GM23248 (cell line): ENCODE results near the gene PCDHB12. TPM values are rescaled to one million over a fixed set of nuclear protein-coding genes. Genes with fewer than 3 reads are reported as not detected.
A peak's percentile ranks its signal among the peaks of the same experiment; 100 is the strongest.
"Not testable (repeated sequence)": the region's sequence is repeated elsewhere in the genome, so short reads cannot be mapped to it uniquely, and the experiment has no call there.

Experiments
- DNase-seq: peaks from one replicate; pipeline ENCODE4 v3.0.0-alpha.2; 2015
- H2AFZ ChIP-seq: fragments of 200-600 bp; sonication (generic); 2 replicates; pipeline ENCODE4 v1.6.1; 2016; ENCODE audit warnings: antibody characterized with exemption
- H3F3A ChIP-seq: fragments of 200-600 bp; sonication (generic); 2 replicates; pipeline ENCODE4 v1.6.1; 2016; ENCODE audit warnings: mild to moderate bottlenecking, antibody characterized with exemption, mixed run types; ENCODE audit not compliant: insufficient read depth
- H3K27ac ChIP-seq: fragments of 200-600 bp; sonication (generic); 2 replicates; pipeline ENCODE4 v1.5.1; 2016; ENCODE audit warnings: mild to moderate bottlenecking
- H3K27me3 ChIP-seq: fragments of 200-600 bp; sonication (generic); replicated peaks from 2 replicates; pipeline ENCODE4 v1.6.1; 2016; ENCODE audit warnings: mild to moderate bottlenecking; ENCODE audit not compliant: insufficient read depth
- H3K36me3 ChIP-seq: fragments of 200-600 bp; sonication (generic); 2 replicates; pipeline ENCODE4 v1.6.1; 2016; ENCODE audit warnings: low read depth, mild to moderate bottlenecking
- H3K4me1 ChIP-seq: fragments of 200-600 bp; sonication (generic); 2 replicates; pipeline ENCODE4 v1.6.1; 2016; ENCODE audit warnings: mild to moderate bottlenecking; ENCODE audit not compliant: insufficient read depth
- H3K4me2 ChIP-seq: fragments of 200-600 bp; sonication (generic); one replicate; pipeline ENCODE4 v1.6.1; 2016; ENCODE audit warnings: mild to moderate bottlenecking; ENCODE audit not compliant: unreplicated experiment
- H3K4me3 ChIP-seq: fragments of 200-600 bp; sonication (generic); 2 replicates; pipeline ENCODE4 v1.5.1; 2016; ENCODE audit warnings: mild to moderate bottlenecking
- H3K79me2 ChIP-seq: fragments of 200-600 bp; sonication (generic); 2 replicates; pipeline ENCODE4 v1.6.1; 2016; ENCODE audit warnings: mild to moderate bottlenecking; ENCODE audit not compliant: insufficient read depth
- H3K9ac ChIP-seq: fragments of 200-600 bp; sonication (generic); 2 replicates; pipeline ENCODE4 v1.6.1; 2016; ENCODE audit warnings: mild to moderate bottlenecking
- H3K9me2 ChIP-seq: fragments of 200-600 bp; sonication (generic); 2 replicates; pipeline ENCODE4 v1.6.1; 2016; ENCODE audit warnings: mixed run types, mild to moderate bottlenecking, moderate library complexity; ENCODE audit not compliant: insufficient read depth
- H3K9me3 ChIP-seq: fragments of 200-600 bp; sonication (generic); one replicate; pipeline ENCODE4 v1.6.1; 2017; ENCODE audit warnings: low read depth
- H4K20me1 ChIP-seq: fragments of 200-600 bp; sonication (generic); 2 replicates; pipeline ENCODE4 v1.6.0; 2016; ENCODE audit not compliant: insufficient read depth
- EZH2 ChIP-seq: fragments of 200-600 bp; sonication (generic); IDR thresholded peaks from 2 replicates; pipeline ENCODE4 v1.6.1; 2018; ENCODE audit warnings: antibody characterized with exemption, mild to moderate bottlenecking; ENCODE audit not compliant: insufficient read depth, poor library complexity, severe bottlenecking
- EZH2phosphoT487 ChIP-seq: fragments of 200-600 bp; sonication (generic); IDR thresholded peaks from 2 replicates; pipeline ENCODE4 v1.6.1; 2018; ENCODE audit warnings: antibody characterized with exemption, moderate library complexity, mild to moderate bottlenecking, low read depth; ENCODE audit not compliant: insufficient read depth
- WGBS, 2 experiments: methylation state at CpG; one replicate each; pipeline ENCODE4 v1.1.6; 2015 to 2017; ENCODE audit warnings: low lambda C conversion rate in 2 of 2, low coverage in 1 of 2; ENCODE audit errors: missing lambda C conversion rate in 2 of 2; 5-methylcytosine and 5-hydroxymethylcytosine counted together
- in situ Hi-C: fragments of 300-500 bp; cut with MboI; formaldehyde crosslinking; loops from 2 replicates; pipeline ENCODE4 v1.15.0; 2020
- polyA plus RNA-seq: library from polyadenylated mRNA; unstranded; fragments of >200 nt; fragmentation: Nextera tagmentation; extraction: Ambion mirVana; gene quantifications from 2 replicates; pipeline ENCODE4 v1.2.1, GENCODE V29; 2016
- total RNA-seq: library from RNA; depleted of rRNA; stranded (reverse); fragments of >200 nt; shearing (Covaris generic); gene quantifications from 2 replicates; pipeline ENCODE4 v1.2.3, GENCODE V29; 2014

PCDHB12 gene
- total and polyA plus RNA-seq, 2 experiments from 2014 or later = 0.43 to 0.53 TPM

GRCh38 chr5:141214583-141214982, 6.1 kb downstream of the PCDHB12 start:
- H3K4me2 ChIP-seq, H3K27ac ChIP-seq, H3K27me3 ChIP-seq, DNase-seq, H3K9me3 ChIP-seq, H3K36me3 ChIP-seq, H3K4me1 ChIP-seq, in situ Hi-C loops, H2AFZ ChIP-seq, H3K9me2 ChIP-seq, H3F3A ChIP-seq, H3K4me3 ChIP-seq, H3K79me2 ChIP-seq, H3K9ac ChIP-seq, H4K20me1 ChIP-seq: not testable (repeated sequence)
- WGBS, 2 experiments = 44 to 46% methylated on average over 9 to 12 of the region's 12 CpGs

- H3K36me3 ChIP-seq, in situ Hi-C loops, H3K9ac ChIP-seq, H3K4me1 ChIP-seq, H3K27me3 ChIP-seq, H2AFZ ChIP-seq, H3K4me3 ChIP-seq, H3K4me2 ChIP-seq, H3K79me2 ChIP-seq, H3K27ac ChIP-seq, H3K9me2 ChIP-seq, DNase-seq, H3F3A ChIP-seq, H3K9me3 ChIP-seq, H4K20me1 ChIP-seq: not testable (repeated sequence)
- 28 to 41% methylated on average over 28 to 39 of the region's 40 CpGs for WGBS, 2 experiments
These were observed 7.0 kb downstream of the PCDHB12 start for GRCh38 chr5:141215504-141215903.

- in situ Hi-C loops = not testable (repeated sequence)
These were observed 7.5 kb downstream of the PCDHB12 start for GRCh38 chr5:141216035-141216434.

DNA sequence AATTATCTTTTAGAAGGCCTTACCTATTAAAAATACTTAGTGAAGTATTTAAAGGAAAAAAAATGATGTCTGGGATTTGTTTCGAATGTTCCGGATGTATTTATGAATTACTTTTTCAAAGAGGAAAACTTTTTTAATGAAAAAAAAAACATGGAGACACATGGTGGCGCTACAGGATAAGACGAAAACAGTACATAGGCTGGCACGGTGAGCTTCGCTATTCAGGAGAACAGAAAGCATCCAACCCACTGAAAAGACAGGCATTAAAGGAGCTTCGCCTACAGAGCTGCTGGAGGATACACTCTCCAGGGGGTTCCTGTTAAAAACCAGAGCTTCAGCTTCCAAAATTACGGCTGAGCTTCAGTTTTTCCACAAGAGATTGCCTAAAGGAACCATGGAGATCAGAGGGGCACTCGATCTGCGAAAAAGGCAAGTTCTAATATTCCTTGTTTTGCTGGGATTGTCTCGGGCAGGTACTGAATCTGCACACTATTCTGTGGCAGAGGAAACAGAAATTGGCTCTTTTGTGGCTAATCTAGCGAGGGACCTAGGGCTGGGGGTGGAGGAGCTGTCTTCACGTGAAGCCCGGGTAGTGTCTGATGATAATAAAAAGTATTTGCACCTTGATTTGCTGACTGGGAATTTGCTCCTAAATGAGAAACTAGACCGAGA, 14.7 kb downstream of the PCDHB12 start, which contains the start of gene PCDHB14:
TSS of gene PCDHB14 (plus strand) at position 232 of the 672 bp plus-strand sequence. CDS start at position 395, 163 bp downstream.
- no peaks in the 10 kb centered on the region for H3K9me2 ChIP-seq
- H3K4me2 ChIP-seq = peak within 1 kb of the TSS; percentile 72
- H3K4me3 ChIP-seq = peak within 1 kb of the TSS; percentile 72
- H3K9ac ChIP-seq = peak within 1 kb of the TSS; percentile 61; the same call in 1 of the 2 replicates
- H4K20me1 ChIP-seq = no peaks in the 10 kb centered on the region
- H3K79me2 ChIP-seq = no peaks in the 10 kb centered on the region
- H3K36me3 ChIP-seq = no peaks in the 10 kb centered on the region
- no peaks in the 10 kb centered on the region for H3K27me3 ChIP-seq
- no peak within 1 kb of the TSS for H3K27ac ChIP-seq
- no peaks in the 10 kb centered on the region for H3F3A ChIP-seq
- in situ Hi-C loops = no loop called here
- peak within 1 kb of the TSS; percentile 75 for H2AFZ ChIP-seq
- DNase-seq = peak; percentile 70
- TF ChIP-seq EZH2 (no peak), EZH2phosphoT487 (no peak)
- H3K4me1 ChIP-seq = no peaks in the 10 kb centered on the region
- H3K9me3 ChIP-seq = no peaks in the 10 kb centered on the region
- 16% methylated on average over 15 of the region's 15 CpGs for WGBS, 2 experiments

More at GRCh38 chr5:141216035-141216434, 7.5 kb downstream of the PCDHB12 start:
- not testable (repeated sequence) for H3K4me3 ChIP-seq, H3K79me2 ChIP-seq, H3K36me3 ChIP-seq, H3F3A ChIP-seq, H3K27ac ChIP-seq, H4K20me1 ChIP-seq, DNase-seq, H3K9me3 ChIP-seq, H3K27me3 ChIP-seq, H3K9me2 ChIP-seq, H3K4me2 ChIP-seq, H3K4me1 ChIP-seq, H3K9ac ChIP-seq, H2AFZ ChIP-seq
- WGBS, 2 experiments = 44 to 53% methylated on average over 14 to 19 of the region's 26 CpGs

DNA sequence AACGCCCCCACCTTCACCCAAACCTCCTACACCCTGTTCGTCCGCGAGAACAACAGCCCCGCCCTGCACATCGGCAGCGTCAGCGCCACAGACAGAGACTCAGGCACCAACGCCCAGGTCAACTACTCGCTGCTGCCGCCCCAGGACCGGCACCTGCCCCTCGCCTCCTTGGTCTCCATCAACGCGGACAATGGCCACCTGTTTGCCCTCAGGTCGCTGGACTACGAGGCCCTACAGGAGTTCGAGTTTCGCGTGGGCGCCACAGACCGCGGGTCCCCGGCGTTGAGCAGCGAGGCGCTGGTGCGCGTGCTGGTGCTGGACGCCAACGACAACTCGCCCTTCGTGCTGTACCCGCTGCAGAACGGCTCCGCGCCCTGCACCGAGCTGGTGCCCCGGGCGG, 16.3 kb downstream of the PCDHB12 start:
- in situ Hi-C loops = not testable (repeated sequence)

GRCh38 chr5:141225421-141225820, 16.9 kb downstream of the PCDHB12 start:
- H3K4me2 ChIP-seq, H3K27me3 ChIP-seq, H3K9me2 ChIP-seq, DNase-seq, H3K79me2 ChIP-seq, H3K36me3 ChIP-seq, H3F3A ChIP-seq, in situ Hi-C loops, H3K9me3 ChIP-seq, H3K9ac ChIP-seq, H3K4me3 ChIP-seq, H3K4me1 ChIP-seq, H2AFZ ChIP-seq, H4K20me1 ChIP-seq, H3K27ac ChIP-seq: not testable (repeated sequence)
- WGBS, 2 experiments = 37 to 38% methylated on average over 8 to 24 of the region's 30 CpGs

More for the DNA sequence above, 16.3 kb downstream of the PCDHB12 start:
- H3K9me3 ChIP-seq, H3K27ac ChIP-seq, DNase-seq, H4K20me1 ChIP-seq, H3K36me3 ChIP-seq, H2AFZ ChIP-seq, H3K9me2 ChIP-seq, H3K4me2 ChIP-seq, H3K9ac ChIP-seq, H3K79me2 ChIP-seq, H3K4me3 ChIP-seq, H3K4me1 ChIP-seq, H3F3A ChIP-seq, H3K27me3 ChIP-seq: not testable (repeated sequence)
- WGBS, 2 experiments = 39 to 41% methylated on average over 32 to 35 of the region's 40 CpGs
